ENCODE measurements around the gene MTHFSD. TPM values are rescaled to one million over a fixed set of nuclear protein-coding genes. Genes with fewer than 3 reads are reported as not detected.

MTHFSD gene
- total and polyA plus RNA-seq, 2 donors (not counting 3 experiments of a cell fraction or from before 2014, with no cell fraction given), result 16.7 to 21.1 TPM

GRCh38 chr16:86499889-86500707, 54.9 kb downstream of the MTHFSD start:
- DNase-seq (ENCODE audit: low read depth, low spot score), result no peak
- intact Hi-C loops (cut with micrococcal nuclease), result no loop called here
- POLR2A ChIA-PET, result no interaction called here

GRCh38 chr16:86499440-86499786, 55.6 kb downstream of the MTHFSD start:
- peaks cover 90 to 95% of the 10 kb centered on the region in 2 experiments for H3K27me3 ChIP-seq (ENCODE audit: control insufficient read depth in 2 of 2, insufficient read depth in 2 of 2, low read length in 2 of 2)

More at GRCh38 chr16:86499889-86500707, 54.9 kb downstream of the MTHFSD start:
- Histone ChIP-seq H3K4me1 (ENCODE audit: control insufficient read depth, extremely low read depth, insufficient read depth, low read length) (no peaks in the 10 kb centered on the region), H2AFZ (ENCODE audit: low read depth, low read length) (no peak overlapping the region), H3K79me2 (ENCODE audit: control insufficient read depth, insufficient read depth, low read length) (no peaks in the 10 kb centered on the region), H3K4me3 (replicated peaks in 1 of 3; ENCODE audit: insufficient read depth in 1 of 3, low read depth in 1 of 3, low read length in 3 of 3) (no peak overlapping the region), H3K27me3 (ENCODE audit: control insufficient read depth in 2 of 2, insufficient read depth in 2 of 2, low read length in 2 of 2) (peaks cover 90 to 95% of the 10 kb centered on the region in 2 experiments), H3K36me3 (ENCODE audit: control insufficient read depth in 2 of 2, extremely low read depth in 1 of 2, insufficient read depth in 2 of 2, low read length in 2 of 2) (no peaks in the 10 kb centered on the region), H3K9me3 (replicated peaks; ENCODE audit: control insufficient read depth, insufficient read depth, low read length) (no peaks in the 10 kb centered on the region), H4K20me1 (replicated peaks; ENCODE audit: control insufficient read depth, extremely low read depth, insufficient read depth, low read length) (no peaks in the 10 kb centered on the region), H3K9me1 (replicated peaks; ENCODE audit: control insufficient read depth, extremely low read depth, insufficient read depth, low read length) (no peaks in the 10 kb centered on the region), H3K9ac (replicated peaks; ENCODE audit: extremely low read depth, insufficient read depth, low read length) (no peak overlapping the region), H3K27ac (ENCODE audit: insufficient read depth, low read depth, low read length) (no peak overlapping the region), H3K4me2 (ENCODE audit: insufficient read depth, low read length) (no peak overlapping the region)
- TF ChIP-seq POLR2AphosphoS5 (IDR thresholded peaks at IDR 0.05; ENCODE audit: insufficient read depth, low read depth, low read length) (no peak), MYC (IDR thresholded peaks at IDR 0.05; ENCODE audit: low read depth, low read length) (no peak), POLR2A (IDR thresholded peaks at IDR 0.05; ENCODE audit: low read depth, low read length) (no peak), GATA2 (IDR thresholded peaks at IDR 0.05; ENCODE audit: insufficient read depth, insufficient read length, low read depth, low read length) (no peak)
- no peak for FAIRE-seq
- CTCF ChIA-PET, result no interaction called here
- dilution Hi-C loops (cut with MboI; ENCODE audit: extremely low pct_ligation_motif_present, low sequenced_read_pairs), result no loop called here
- BruUV-seq (replicated peaks), result no TSS peak

More at GRCh38 chr16:86499440-86499786, 55.6 kb downstream of the MTHFSD start:
- intact Hi-C loops (cut with micrococcal nuclease), result no loop called here
- no peaks in the 10 kb centered on the region for H3K9me3 ChIP-seq (replicated peaks; ENCODE audit: control insufficient read depth, insufficient read depth, low read length)
- FAIRE-seq (no peak), DNase-seq (ENCODE audit: low read depth, low spot score) (no peak)
- no TSS peak for BruUV-seq (replicated peaks)
- no peaks in the 10 kb centered on the region for H3K4me1 ChIP-seq (ENCODE audit: control insufficient read depth, extremely low read depth, insufficient read depth, low read length)
- H3K9me1 ChIP-seq (replicated peaks; ENCODE audit: control insufficient read depth, extremely low read depth, insufficient read depth, low read length), result no peaks in the 10 kb centered on the region
- dilution Hi-C loops (cut with MboI; ENCODE audit: extremely low pct_ligation_motif_present, low sequenced_read_pairs), result no loop called here
- H3K4me2 ChIP-seq (ENCODE audit: insufficient read depth, low read length), result no peak overlapping the region
- no peak overlapping the region for H2AFZ ChIP-seq (ENCODE audit: low read depth, low read length)
- H3K27ac ChIP-seq (ENCODE audit: insufficient read depth, low read depth, low read length), result no peak overlapping the region
- no peak overlapping the region for H3K4me3 ChIP-seq (replicated peaks in 1 of 3; ENCODE audit: insufficient read depth in 1 of 3, low read depth in 1 of 3, low read length in 3 of 3)
- TF ChIP-seq POLR2AphosphoS5 (IDR thresholded peaks at IDR 0.05; ENCODE audit: insufficient read depth, low read depth, low read length) (no peak), JUN (IDR thresholded peaks at IDR 0.05; ENCODE audit: borderline replicate concordance, insufficient read depth, insufficient read length, low read depth) (no peak), MAX (IDR thresholded peaks at IDR 0.05; ENCODE audit: insufficient read depth, insufficient read length) (no peak), CTCF (IDR thresholded peaks at IDR 0.05; ENCODE audit: extremely low read depth in 1 of 2, insufficient read depth in 1 of 2, low read depth in 1 of 2, low read length in 2 of 2) (no peak), GATA2 (IDR thresholded peaks at IDR 0.05; ENCODE audit: insufficient read depth, insufficient read length, low read depth, low read length) (no peak), MYC (IDR thresholded peaks at IDR 0.05; ENCODE audit: low read depth, low read length) (no peak), POLR2A (IDR thresholded peaks at IDR 0.05; ENCODE audit: low read depth, low read length) (no peak), EZH2 (IDR thresholded peaks at IDR 0.05; ENCODE audit: borderline replicate concordance, low read depth, low read length, severe bottlenecking) (no peak), FOS (IDR thresholded peaks at IDR 0.05; ENCODE audit: borderline replicate concordance, insufficient read depth, low read length) (no peak)
- H3K36me3 ChIP-seq (ENCODE audit: control insufficient read depth in 2 of 2, extremely low read depth in 1 of 2, insufficient read depth in 2 of 2, low read length in 2 of 2), result no peaks in the 10 kb centered on the region
- CTCF ChIA-PET, result no interaction called here
- POLR2A ChIA-PET, result no interaction called here
- H3K79me2 ChIP-seq (ENCODE audit: control insufficient read depth, insufficient read depth, low read length), result no peaks in the 10 kb centered on the region
- H3K9ac ChIP-seq (replicated peaks; ENCODE audit: extremely low read depth, insufficient read depth, low read length), result no peak overlapping the region
- no peaks in the 10 kb centered on the region for H4K20me1 ChIP-seq (replicated peaks; ENCODE audit: control insufficient read depth, extremely low read depth, insufficient read depth, low read length)
